Measurements from ENCODE around the gene CLCA2. TPM values are rescaled to one million over a fixed set of nuclear protein-coding genes. Genes with fewer than 3 reads are reported as not detected.

CLCA2 gene
- total RNA-seq, 1 experiment from 2014 or later: not detected

GRCh38 chr1:86504137-86504479 lies 80.1 kb downstream of the CLCA2 start:
- POLR2A ChIA-PET: no interaction called here
- TF ChIP-seq CTCF (IDR thresholded peaks at IDR 0.05): no peak
- TF ChIP-seq POLR2AphosphoS5 (IDR thresholded peaks at IDR 0.05; ENCODE audit: low read depth, low read length): no peak
- TF ChIP-seq REST (IDR thresholded peaks at IDR 0.05; ENCODE audit: insufficient read depth in 1 of 2, low read depth in 2 of 2, low read length in 1 of 2): no peak
- no peak for TF ChIP-seq TCF7L2 (IDR thresholded peaks at IDR 0.05; ENCODE audit: low read depth, low read length)
- TF ChIP-seq SIN3A (IDR thresholded peaks at IDR 0.05; ENCODE audit: borderline replicate concordance, insufficient read depth, low read depth, low read length): no peak
- intact Hi-C loops (cut with micrococcal nuclease; ENCODE audit: unreplicated experiment): no loop called here
- in situ Hi-C loops (cut with HindIII; ENCODE audit: low pct_unique_long_range_greater_than_20kb, low sequenced_read_pairs): no loop called here
- H3K27me3 ChIP-seq (ENCODE audit: control insufficient read depth, insufficient read depth, low read length): peaks cover 7% of the 10 kb centered on the region
- CTCF ChIA-PET: interaction anchor here (0.6 kb wide), 1 partner anchor 410 kb away, joined by 4 read pairs; the partner anchor contains the start of gene SELENOF
- BruUV-seq (replicated peaks): no TSS peak
- H3K36me3 ChIP-seq (ENCODE audit: control insufficient read depth, insufficient read depth, low read length): no peaks in the 10 kb centered on the region
- no peak for ATAC-seq
- H3K9me3 ChIP-seq (ENCODE audit: control insufficient read depth, insufficient read depth, low read depth, low read length): no peaks in the 10 kb centered on the region
- no peak for DNase-seq (ENCODE audit: low read depth, low spot score)
- H3K4me3 ChIP-seq (ENCODE audit: low read depth in 2 of 2, low read length in 2 of 2): no peak overlapping the region
- H3K4me1 ChIP-seq (ENCODE audit: control insufficient read depth, insufficient read depth, low read length): peaks cover 4% of the 10 kb centered on the region; the same call in 1 of the 2 replicates
- no peak overlapping the region for H3K27ac ChIP-seq (ENCODE audit: low read length)

GRCh38 chr1:86504895-86505563 lies 81.1 kb downstream of the CLCA2 start:
- BruUV-seq (replicated peaks): no TSS peak
- intact Hi-C loops (cut with micrococcal nuclease; ENCODE audit: unreplicated experiment): no loop called here

More at GRCh38 chr1:86504895-86505563, 81.1 kb downstream of the CLCA2 start:
- ChIA-PET POLR2A (interaction anchor here (0.7 kb wide), 1 partner anchor 1237 kb away, joined by 3 read pairs; no protein-coding TSS in a partner anchor), CTCF (interaction anchor here (0.6 to 0.7 kb wide), 2 partner anchors 15 to 199 kb away, joined by 3 read pairs; partner anchors contain the start of gene SH3GLB1)
- in situ Hi-C loops (cut with HindIII; ENCODE audit: low pct_unique_long_range_greater_than_20kb, low sequenced_read_pairs): no loop called here
- no peak for DNase-seq (ENCODE audit: low read depth, low spot score)
- ATAC-seq: no peak
- no peak overlapping the region for H3K4me3 ChIP-seq (ENCODE audit: low read depth in 2 of 2, low read length in 2 of 2)
- H3K27ac ChIP-seq (ENCODE audit: low read length): no peak overlapping the region
- H3K27me3 ChIP-seq (ENCODE audit: control insufficient read depth, insufficient read depth, low read length): peaks cover 5% of the 10 kb centered on the region
- peaks cover 4% of the 10 kb centered on the region; the same call in 1 of the 2 replicates for H3K4me1 ChIP-seq (ENCODE audit: control insufficient read depth, insufficient read depth, low read length)
- no peak for TF ChIP-seq TCF7L2 (IDR thresholded peaks at IDR 0.05; ENCODE audit: low read depth, low read length)
- no peak for TF ChIP-seq REST (IDR thresholded peaks at IDR 0.05; ENCODE audit: insufficient read depth in 1 of 2, low read depth in 2 of 2, low read length in 1 of 2)
- no peak for TF ChIP-seq SIN3A (IDR thresholded peaks at IDR 0.05; ENCODE audit: borderline replicate concordance, insufficient read depth, low read depth, low read length)
- TF ChIP-seq CTCF (IDR thresholded peaks at IDR 0.05): no peak
- no peak for TF ChIP-seq POLR2AphosphoS5 (IDR thresholded peaks at IDR 0.05; ENCODE audit: low read depth, low read length)
- no peaks in the 10 kb centered on the region for H3K9me3 ChIP-seq (ENCODE audit: control insufficient read depth, insufficient read depth, low read depth, low read length)
- no peaks in the 10 kb centered on the region for H3K36me3 ChIP-seq (ENCODE audit: control insufficient read depth, insufficient read depth, low read length)

Data from Panc1 (cell line).